Heart left ventricle (tissue), 13 donors: ENCODE results near the gene HMX2.

Experiments
- POLR2A ChIP-seq, 2 donors: fragments of 450-650 bp; IDR thresholded peaks; one replicate each; pipeline ENCODE4 v1.6.1; 2017; ENCODE audit warnings: antibody characterized with exemption in 2 of 2, mild to moderate bottlenecking in 2 of 2, moderate library complexity in 2 of 2
- TF ChIP-seq, protein P1 (sequence below), 12 donors: fragments of 200-600 bp; sonication (generic) in 4 of 12; IDR thresholded peaks; one replicate each; pipeline versions ENCODE4 v1.5.0 to v1.8.0; 2018 to 2022; ENCODE audit warnings: antibody characterized with exemption in 12 of 12, mild to moderate bottlenecking in 5 of 12
- donor health status: ischemic (EF 13 %, LVEDD 7.1; RV severe dilation, severe dysfunction).
- donor health status: DM: no; HTN: yes; CAD: no.
- donor health status: DM: no; HTN: no; CAD: no.
- donor health status: ischemic (EF 25% LVEDD 6.9; RV normal size, moderate dysfunction).
- donor health status: ischemic (EF 25% LVEDD 5.7; RV mildly dilated, moderate dysfunction).
- donor health status: ischemic (EF 35%, LVEDD 5.7; RV mildly dilated, moderate dysfunction).
- donor health status: nonischemic (EF 11% LVEDD 7.7; RV severe dilation, severe dysfunction).
- donor health status: DM: yes; HTN: yes; CAD: no.
- donor health status: PGD.
- donor health status: ischemic (EF 29% LVEDD 5.4; RV normal size, mild dysfunction).
- donor health status: nonischemic (EF 23%, LVEDD 6.1; RV moderate dilation, normal function).

DNA sequence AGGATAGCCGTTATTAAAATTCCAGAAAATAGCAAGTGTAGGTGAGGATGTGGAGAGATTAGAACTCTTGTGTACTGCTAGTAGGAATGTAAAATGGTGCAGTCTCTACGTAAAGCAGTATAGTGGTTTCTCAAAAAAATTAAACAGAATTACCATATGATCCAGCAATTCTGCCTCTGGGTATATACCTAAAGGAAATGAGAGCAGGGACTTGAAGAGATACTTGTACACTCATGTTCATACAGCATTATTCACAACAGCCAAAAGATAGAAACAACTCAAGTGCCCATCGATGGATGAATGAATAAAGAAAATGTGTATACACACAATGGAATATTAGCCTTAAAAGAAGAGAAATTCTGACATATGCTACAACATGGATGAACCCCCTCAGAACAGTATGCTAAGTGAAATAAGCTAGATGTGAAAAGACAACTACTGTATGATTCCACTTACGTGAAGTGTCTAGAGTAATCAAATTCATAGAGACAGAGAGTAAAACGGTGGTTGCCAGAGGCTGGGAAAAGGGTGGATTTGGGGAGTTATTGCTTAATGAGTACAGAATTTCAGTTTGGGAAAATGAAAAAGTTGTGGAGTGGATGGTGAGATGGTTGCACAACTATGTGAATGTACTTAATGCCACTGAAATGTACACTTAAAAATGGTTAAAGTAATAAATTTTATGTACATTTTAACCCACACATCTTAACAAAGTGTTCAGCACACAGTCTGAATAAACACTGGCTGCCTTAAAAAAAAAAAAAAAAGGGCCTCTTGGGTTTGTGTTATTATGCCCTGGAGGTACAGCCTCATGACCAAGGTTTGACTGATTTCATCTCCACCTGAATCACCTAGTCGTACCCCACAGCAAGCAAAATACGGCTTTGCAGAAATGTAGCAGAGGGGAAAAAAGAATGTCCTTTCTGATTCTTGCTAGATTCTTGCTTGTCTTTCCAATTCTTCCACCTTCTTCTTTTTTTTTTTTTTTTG lies 32.5 kb downstream of the HMX2 start:
- TF ChIP-seq, protein P1, sequence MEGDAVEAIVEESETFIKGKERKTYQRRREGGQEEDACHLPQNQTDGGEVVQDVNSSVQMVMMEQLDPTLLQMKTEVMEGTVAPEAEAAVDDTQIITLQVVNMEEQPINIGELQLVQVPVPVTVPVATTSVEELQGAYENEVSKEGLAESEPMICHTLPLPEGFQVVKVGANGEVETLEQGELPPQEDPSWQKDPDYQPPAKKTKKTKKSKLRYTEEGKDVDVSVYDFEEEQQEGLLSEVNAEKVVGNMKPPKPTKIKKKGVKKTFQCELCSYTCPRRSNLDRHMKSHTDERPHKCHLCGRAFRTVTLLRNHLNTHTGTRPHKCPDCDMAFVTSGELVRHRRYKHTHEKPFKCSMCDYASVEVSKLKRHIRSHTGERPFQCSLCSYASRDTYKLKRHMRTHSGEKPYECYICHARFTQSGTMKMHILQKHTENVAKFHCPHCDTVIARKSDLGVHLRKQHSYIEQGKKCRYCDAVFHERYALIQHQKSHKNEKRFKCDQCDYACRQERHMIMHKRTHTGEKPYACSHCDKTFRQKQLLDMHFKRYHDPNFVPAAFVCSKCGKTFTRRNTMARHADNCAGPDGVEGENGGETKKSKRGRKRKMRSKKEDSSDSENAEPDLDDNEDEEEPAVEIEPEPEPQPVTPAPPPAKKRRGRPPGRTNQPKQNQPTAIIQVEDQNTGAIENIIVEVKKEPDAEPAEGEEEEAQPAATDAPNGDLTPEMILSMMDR (IDR thresholded peaks at IDR 0.05) = no peak
- no peak for TF ChIP-seq POLR2A (IDR thresholded peaks at IDR 0.05)
